Kidney glomerular epithelial cell (primary cell): Measurements from ENCODE around the gene INSL4.

Source experiments
- DNase-seq: peaks from one replicate; lab custom pipeline; 2025; lab: John Stamatoyannopoulos, UW

INSL4 gene

DNA sequence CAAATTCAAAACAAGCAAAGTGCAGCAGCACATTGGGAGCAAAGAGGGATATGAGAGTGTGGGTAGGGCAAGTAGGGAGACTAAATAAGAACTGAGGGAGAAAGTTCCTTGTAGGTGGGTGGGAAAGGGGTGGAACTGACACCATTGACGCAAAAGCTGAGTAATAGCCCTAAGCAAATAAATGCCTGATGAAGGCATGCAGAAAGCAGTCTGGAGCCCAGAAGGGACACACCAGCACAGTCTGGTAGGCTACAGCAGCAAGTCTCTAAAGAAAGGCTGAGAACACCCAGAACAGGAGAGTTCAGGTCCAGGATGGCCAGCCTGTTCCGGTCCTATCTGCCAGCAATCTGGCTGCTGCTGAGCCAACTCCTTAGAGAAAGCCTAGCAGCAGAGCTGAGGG is at the start of gene INSL4:
INSL4 (plus strand) TSS at position 208 of the 400 bp plus-strand sequence; CDS start at position 313, 105 bp downstream.
- no peak for DNase-seq

DNA sequence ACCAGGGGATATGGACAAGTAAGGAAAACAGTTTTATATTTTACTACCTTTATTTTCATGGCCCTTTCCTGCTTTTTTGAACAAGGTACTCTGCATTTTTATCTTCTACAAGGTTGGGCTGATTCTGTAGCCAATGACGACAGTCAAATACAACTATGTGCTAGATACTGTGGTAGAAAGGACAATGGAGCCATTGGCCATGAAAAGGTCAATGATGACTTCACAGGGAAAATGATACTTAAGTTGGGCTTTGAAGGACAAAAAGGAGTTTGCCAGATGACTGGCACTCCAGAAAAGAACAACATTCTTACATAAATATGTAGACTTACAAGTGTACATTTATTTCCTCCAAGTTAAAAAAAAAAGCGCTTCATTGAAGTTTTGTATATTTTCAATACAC is 46.4 kb upstream of the INSL4 start:
- DNase-seq: no peak

DNA sequence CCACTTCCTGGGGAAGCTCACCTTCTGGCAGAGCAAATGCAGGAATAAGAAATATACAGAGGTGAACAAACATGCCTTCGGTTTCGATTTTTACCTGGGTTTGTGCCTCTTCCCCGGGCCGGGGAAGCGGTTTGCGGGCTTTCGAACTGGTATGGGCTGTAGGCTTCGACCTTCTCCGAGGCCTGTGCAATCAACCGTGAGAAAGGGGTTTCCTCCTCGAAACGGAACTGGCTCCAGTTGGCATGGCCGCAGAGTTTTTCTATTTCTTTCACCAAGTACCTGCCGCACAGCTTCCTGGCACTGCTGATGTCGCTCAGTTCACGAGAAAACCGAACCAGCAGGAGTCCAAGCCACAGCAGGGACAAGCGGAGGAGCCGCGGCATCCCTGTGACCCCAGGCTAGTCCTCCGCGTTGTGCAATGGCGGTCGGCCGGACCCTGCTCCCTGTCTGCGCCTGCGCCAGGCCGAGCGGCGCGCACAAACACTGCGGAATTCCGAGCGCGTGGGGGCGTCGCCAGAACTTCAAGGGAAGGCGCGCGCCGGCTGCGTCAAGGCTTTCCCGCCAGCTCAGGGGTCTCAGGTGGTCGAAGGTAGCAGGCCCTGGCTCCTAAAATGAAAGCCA is 45.9 kb upstream of the INSL4 start, which contains the start of gene INSL6:
INSL6 (minus strand) TSS at position 420 of the 621 bp plus-strand sequence; CDS start at position 383, 37 bp downstream.
- DNase-seq: no peak

DNA sequence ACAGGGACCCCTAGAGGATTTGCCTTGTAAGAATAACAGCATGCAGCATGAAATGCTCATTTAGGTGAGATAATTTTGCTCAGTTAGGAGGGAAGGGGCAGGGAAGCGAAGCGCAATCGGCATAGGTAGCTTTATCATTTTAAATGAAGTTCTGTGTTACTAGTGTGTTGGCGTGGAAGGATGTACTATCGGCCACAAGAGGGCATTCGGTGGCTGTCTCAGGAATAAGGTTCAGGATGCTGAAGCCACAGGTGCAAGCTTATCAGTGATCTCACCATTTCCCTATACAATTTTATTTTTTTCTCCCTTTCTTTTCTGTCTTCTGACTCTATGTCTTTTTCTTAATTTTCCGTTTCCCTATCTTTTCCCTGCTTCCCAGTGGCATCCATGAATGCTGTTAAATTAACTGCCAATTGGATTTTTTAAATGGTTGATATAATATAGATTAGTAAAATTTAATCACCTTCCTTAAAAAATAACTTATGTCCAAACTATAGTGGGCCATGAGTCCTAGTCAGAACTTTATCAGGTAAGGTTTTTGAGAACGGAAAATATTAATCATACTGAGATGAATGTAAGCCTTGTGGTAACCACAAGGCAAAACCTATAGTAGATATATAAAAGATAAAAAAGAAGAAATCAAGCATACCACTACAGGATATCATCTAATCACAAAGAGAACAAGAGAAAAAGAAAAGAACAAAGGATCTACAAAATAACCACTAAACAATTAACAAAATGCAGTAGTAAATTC is 44.6 kb upstream of the INSL4 start:
- peak; percentile 42 for DNase-seq

DNA sequence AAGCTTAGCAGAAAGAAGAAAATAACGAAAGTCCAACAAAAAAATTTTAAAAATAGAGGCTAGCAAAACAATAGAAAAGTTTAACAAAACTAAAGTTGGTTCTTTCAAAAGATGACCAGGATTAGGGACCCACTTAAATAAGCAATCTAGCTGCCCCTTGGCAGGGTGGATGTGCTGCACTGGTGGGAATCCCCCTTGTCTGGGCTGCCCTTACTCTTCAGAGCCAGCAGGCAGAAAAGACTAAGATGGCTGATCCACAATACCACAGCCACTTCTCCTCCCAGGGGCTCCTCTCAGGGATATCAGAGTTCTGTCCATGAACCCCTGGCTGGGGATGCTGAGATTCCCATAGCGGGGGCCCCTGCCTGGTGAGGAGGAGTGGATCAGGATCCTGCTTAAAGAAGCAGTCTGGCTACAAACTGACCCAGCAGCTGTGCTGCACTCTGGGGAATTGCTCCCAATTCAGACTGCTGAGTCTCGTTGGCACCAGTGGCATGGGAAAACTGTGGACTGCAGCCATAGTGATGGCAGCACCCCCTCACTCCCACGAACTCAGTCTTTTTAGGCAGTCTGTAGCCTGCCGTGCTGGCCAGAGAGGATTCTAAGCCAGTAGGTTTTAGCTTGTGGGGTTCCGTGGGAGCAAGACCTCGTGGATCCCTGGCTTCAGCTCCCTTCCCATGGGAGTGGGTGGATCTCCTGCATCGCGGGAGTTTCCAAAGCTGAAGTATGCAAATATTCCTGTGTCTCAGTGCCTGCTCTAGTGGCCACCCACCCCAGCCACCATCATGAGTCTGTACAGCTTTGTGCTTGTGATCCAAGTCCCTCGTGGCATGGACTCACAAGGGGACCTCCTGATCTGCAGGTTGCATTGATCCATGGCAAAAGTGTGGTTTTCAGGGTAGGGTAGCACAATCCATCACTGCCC is 42.9 kb upstream of the INSL4 start:
- DNase-seq: no peak

DNA sequence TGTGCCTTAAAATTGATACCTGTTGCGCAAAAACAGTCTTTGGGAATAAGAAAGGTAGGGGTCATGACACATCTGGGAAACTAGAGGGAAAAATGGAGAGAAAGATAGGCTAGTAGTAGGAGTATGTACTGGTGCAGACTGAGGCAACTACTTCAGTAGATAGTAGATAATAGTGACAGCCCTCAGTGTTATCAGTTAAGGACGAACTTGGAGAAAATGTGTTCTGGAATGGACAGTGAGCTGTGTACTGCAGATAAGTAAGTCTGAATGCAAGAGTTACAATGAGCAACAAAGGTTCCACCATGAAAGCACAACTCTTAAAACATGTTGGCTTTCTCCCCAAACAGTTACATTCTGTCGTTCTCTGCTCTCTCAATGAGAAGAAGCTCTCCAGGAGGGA is 39.2 kb upstream of the INSL4 start:
- DNase-seq: no peak

DNA sequence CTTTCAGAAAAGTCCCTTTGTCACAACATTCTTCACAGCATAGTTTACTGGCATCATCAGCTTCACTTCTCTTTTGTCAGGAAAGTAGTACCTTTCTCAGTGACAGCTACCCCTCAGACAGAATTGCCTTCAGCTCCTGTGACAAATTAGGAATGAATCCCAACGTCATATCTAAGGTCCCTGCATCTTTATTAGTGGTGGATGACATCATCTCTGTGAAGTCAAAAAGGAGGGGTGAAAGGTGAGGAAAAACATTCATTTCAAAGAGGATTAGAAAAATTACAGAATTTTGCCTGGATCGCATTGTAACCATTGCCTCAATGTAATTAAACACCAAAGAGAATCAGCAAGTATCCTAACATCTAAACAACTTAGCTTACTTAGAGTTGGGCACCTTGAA is 37.9 kb upstream of the INSL4 start:
- DNase-seq: no peak

DNA sequence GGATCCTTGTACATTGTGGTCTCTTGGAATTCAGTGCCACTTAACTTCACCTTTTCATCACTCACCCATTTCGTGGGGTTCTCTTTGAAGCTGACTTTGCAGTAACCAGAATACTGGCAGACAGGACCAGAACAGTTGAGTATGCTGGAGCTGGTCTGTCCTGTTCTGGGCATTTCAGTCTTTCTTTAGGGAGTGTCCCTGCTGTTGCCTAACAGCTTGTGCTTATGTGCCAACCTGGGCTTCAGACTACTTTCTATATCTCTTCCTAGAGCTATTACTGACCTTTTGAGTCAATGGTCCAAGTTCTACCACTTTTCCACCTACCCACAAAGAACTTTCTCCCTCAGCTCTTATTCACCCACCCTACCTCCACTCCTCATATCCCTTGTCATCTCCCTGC is 35.8 kb upstream of the INSL4 start:
- DNase-seq: no peak

DNA sequence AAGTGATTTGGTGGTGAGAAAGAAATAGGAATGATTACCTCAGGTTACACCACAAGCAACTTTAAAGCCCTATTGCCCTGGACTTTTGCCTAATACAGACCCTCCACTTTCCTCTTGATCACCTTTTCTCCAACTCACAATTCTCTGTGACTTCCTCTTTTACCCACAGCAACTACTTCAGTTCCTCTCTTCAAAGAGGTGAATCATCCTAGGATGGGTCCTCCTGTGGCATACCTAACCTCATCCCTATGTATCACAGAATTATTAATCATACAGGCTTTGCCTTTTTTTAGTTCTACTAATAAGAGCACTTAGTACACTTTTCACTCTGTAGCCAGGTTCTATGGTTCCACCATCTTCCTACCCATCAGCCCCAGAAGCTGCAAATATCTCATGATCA is 26.1 kb upstream of the INSL4 start:
- no peak for DNase-seq

DNA sequence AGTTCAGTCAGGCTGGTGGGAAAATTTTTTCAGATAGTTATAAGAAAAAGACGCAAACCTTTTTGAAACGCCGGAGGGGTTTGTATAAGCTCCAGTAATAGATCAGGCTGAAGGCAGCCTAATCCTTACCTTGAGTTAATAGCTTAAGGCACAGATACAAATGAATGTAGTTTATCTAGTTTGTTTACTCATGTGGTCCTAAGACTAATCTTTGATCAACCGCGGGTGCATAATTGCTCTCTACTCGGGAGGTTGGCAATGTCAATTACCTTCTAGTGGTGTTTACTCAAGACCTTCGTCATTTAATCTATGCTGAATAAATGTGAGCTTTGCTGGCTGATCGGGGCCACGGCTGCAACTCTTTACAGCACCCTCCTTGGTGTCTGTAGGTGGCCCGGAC is 665 bp upstream of the INSL4 start:
- no peak for DNase-seq

DNA sequence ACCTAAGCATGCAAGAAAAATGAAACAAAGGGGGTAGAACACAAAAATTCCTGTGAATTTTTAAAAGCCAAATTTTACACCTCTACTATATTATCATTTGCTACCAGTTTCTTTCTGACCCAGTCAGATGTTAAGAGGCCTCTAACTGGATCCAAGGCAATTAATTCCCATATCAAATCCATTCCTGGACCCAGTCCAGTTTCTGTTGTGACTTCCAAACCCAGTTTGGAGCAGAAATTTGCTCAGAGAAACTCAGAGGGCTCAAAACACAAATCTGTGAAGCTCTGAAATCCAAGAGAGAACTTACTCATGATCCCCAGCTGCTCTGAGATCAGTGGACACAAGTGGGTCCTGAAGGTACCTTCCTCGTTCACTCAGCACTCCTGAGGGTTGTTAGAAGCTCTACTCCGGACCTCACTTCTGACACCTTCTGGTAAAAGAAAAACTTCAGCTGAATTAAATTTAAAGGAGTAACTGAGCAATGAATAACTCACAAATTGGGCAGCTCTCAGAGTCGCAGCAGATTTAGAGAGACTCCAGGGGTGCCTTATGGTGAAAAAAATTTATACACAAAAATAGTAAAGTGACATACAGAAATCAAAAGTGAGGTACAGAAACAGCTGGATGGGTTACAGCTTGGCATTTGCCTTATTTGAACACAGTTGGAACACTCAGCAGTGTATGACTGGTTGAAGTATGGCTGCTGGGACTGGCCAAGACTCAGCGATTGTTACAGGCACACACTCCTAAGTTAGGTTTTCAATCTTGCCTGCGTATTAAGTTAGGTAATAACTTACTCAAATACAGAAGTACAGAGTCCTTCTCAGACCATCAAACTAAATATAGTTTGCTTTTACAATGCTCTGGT is 32.4 kb downstream of the INSL4 start:
- no peak for DNase-seq

DNA sequence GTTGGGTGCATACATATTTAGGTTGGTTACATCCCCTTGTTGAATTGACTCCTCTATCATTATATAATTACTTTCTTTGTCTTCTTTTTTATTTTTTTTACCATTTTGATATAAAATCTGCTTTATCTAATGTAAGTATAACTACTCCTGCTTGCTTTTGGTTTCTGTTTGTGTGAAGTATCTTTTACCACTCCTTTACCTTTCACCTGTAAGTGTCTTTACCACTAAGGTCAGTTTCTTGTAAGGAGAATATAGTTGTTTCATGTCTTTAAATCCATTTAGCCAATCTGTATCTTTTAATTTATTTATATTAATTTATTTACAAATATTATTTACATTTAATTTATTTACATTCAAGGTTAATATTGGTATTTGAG is 33.0 kb downstream of the INSL4 start:
- DNase-seq: no peak

DNA sequence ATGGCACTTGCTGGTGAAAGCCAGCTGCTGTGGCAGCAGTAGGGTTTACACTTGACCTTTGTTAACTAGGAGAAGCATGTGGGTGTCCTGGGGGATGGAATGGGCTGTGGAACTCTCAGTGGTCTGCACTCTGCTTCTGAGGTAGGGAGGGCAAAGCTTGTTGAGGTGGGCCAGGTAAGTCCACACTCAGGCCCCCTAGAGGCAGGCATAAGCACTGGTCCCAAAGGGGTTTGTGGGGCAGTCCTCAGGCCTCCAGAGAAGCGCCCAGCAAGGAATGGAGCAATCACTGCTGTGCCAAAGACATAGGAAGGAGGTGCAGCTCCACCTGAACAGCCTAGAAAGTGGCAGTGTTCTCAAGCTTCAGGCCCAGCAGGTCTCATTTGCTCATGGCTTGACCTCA is 34.7 kb downstream of the INSL4 start:
- DNase-seq: no peak

DNA sequence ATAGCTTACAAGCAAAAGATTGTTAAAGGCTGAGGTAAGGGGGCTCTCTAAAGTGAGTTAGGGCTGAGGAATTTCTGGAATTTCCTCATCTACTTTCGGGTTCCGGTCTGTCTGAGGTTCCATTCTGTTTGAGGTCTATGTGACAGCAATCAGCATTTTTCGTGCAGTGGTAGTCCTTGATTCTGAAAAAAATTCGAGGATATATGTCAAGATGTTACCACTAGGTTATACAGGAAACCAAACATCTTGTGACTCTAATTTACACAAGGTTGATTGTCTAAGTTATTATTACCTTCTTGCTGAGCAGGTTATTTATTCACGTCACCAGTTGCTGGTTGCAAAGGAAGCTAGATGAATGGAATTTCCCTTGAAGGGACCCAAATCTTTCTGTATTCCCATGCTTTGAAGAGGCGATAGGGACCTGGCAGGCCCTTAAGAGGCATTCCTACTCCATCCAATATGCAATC is 38.1 kb downstream of the INSL4 start:
- DNase-seq: peak; percentile 87

DNA sequence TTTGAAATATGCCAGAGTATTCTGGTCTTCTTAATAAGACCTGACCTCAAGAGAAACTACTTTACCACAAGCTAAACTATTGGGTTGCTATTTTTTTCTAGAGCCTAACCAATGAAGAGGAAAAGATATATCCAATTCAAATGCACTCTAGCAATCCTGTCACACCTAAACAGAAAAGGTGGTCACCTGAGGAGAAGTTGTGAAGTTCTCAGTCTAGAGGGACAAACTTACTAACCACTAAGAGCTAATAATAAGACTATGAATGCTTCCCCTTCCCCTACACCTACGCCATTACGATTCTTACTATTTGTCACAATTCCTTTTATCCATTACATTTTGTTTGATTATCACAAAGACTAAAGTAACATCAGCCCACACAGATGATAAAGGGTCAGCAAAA is 43.6 kb downstream of the INSL4 start:
- no peak for DNase-seq

DNA sequence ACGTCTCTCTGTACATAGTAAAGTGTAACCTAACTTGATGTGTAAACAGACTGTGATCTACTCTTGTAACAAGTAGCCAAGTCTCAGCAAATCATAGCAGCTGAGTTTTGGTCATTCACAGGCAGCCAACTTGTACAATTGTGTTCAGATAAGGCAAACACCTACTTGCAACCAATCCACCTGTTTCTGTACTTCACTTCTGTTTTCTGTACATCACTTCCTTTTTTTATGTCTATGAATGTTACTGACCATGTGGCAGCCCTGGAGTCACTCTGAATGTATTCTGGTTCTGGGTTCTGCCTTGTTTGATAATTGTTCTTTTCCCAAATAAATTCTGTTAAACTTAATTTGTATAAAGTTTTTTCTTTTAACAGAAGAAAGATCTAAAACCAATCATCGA is 47.3 kb downstream of the INSL4 start:
- no peak for DNase-seq
